Omental fat pad (tissue), 4 donors: Measurements from ENCODE around the gene DYNLT2. TPM values are rescaled to one million over a fixed set of nuclear protein-coding genes. Genes with fewer than 3 reads are reported as not detected.
"Not testable (repeated sequence)": the region's sequence is repeated elsewhere in the genome, so short reads cannot be mapped to it uniquely, and the experiment has no call there.

Source experiments
- ATAC-seq: fragments of 150-250 bp; one replicate; pipeline ENCODE4 v1.9.1; 2016; ENCODE audit warnings: mild to moderate bottlenecking, moderate library complexity; ENCODE audit not compliant: low FRiP score
- DNase-seq: peaks from one replicate; pipeline ENCODE4 v3.0.0-alpha.2; 2019; ENCODE audit warnings: low spot score
- CTCF ChIP-seq, 3 donors: fragments of 450-650 bp; IDR thresholded peaks; one replicate each; pipeline ENCODE4 v1.5.1; 2016 to 2017; ENCODE audit warnings: antibody characterized with exemption in 3 of 3, mild to moderate bottlenecking in 3 of 3, moderate library complexity in 2 of 3
- total RNA-seq, 4 donors: library from RNA; depleted of rRNA; stranded (reverse); fragments of >200 nt; gene quantifications; one replicate each; pipeline ENCODE4 v1.1.0, GENCODE V29; 2016

Gene DYNLT2
- total RNA-seq, 4 donors from 2014 or later: 0.94 to 2.5 (median 2.1) TPM

- DNase-seq: no peak
- no peak for TF ChIP-seq CTCF (IDR thresholded peaks at IDR 0.05)
- no peak for ATAC-seq
Observed at GRCh38 chr6:169776379-169776778, 25.0 kb upstream of the DYNLT2 start.

DNA sequence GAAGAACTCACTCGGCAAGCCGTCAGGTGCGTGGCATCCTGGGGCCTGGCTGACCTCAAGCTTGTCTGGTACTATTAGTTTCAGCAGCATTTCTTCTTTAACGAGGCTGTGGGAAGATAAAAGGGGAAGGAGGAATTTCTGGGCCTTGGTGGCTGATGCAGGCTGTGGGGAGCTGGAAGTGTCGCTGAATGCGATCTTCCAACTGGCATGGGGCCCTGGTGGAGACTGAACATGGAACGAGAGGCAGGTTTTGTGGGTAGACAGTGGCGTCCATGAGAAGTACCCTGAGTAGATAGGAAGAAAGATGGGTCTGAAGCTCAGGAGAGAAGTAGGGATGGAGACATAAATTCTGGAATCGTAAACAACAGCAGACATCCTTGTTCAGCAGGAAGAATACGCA, 23.9 kb upstream of the DYNLT2 start:
- no peak for TF ChIP-seq CTCF (IDR thresholded peaks at IDR 0.05)
- DNase-seq (no peak), ATAC-seq (no peak)

- DNase-seq (no peak), ATAC-seq (no peak)
- no peak for TF ChIP-seq CTCF (IDR thresholded peaks at IDR 0.05)
Observed at GRCh38 chr6:169774347-169774746, 23.0 kb upstream of the DYNLT2 start.

DNA sequence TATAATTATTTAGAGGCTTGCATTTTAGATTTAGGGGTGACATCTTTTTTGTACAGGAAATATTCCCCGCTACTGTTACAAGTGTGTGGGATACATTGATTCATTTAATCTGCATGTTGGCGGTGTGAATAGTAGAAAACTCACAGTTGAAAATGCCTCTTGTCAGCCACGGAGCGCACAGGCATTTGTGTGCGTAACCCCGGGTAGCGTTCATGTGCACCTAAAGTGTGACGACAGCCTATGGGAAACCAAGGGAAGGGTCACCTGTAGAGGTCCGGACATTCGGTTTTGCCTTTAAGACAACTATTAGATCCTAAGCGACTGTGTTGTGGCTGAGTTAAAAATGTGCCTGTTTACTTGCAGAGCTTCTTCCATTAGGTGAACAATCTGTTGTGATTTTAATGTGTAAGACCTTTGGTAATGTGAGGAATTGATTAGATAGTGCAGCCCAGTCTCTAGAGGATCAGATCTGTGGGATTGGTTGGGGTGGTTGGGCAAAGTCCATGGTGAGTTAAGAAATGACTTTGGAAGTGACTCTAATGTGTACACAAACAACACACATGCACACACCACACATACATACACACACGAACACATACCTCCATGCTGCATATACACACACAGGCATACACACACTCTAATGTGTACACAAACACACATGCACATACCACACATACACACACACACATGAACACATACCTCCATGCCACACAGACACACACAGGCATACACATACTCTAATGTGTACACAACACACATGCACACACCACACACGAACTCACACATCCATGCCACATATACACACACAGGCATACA, 15.8 kb upstream of the DYNLT2 start:
- no peak for TF ChIP-seq CTCF (IDR thresholded peaks at IDR 0.05)
- ATAC-seq: no peak

DNA sequence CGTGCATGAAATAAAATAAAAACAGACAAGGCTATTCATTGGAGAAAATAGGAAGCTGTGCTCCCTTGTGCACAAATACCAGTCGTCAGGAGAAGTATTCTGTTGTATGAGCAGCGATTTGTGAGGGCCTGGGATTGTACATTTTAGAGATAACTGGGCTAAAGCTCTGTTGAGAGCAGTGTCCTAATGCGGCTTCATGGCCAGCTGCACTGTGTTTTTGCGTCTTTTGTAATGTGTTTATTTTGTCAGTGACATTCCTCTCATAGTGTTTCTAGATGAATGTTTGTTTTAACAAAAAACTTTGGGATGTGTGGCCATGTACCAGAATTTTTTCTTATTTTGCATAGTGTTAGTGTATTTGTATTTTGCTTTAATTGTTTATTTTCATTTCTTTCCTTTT, 14.9 kb upstream of the DYNLT2 start:
- no peak for ATAC-seq
- no peak for TF ChIP-seq CTCF (IDR thresholded peaks at IDR 0.05)
- no peak for DNase-seq

More for the DNA sequence above, 15.8 kb upstream of the DYNLT2 start:
- DNase-seq: no peak

GRCh38 chr6:169765789-169766188, 14.4 kb upstream of the DYNLT2 start:
- ATAC-seq, DNase-seq: not testable (repeated sequence)

DNA sequence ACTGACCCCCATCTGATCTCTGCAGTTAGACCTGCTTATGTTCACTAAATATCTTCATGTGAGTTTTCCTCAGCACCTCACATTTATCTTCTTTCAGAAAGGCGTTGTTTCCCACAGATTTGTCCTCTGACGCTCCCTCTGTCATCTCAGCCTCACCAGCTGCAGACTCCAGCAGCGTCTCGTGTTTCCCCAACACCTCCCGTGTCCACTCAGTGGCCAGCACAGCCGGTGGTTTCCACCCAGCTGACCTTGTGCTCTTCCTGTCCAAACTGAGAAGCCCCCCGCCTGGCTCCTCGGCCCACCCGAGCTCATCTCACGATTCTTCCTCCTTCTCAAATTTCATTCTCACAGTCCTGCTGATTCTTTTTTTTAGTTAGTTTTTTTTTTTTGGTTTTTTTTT, 12.5 kb upstream of the DYNLT2 start:
- DNase-seq (no peak), ATAC-seq (no peak)
- no peak for TF ChIP-seq CTCF (IDR thresholded peaks at IDR 0.05)
